Osteoblast (primary cell): ENCODE results near the gene AGBL2. TPM values are rescaled to one million over a fixed set of nuclear protein-coding genes. Genes with fewer than 3 reads are reported as not detected.
A peak's percentile ranks its signal among the peaks of the same experiment; 100 is the strongest.
"Not testable (repeated sequence)": the region's sequence is repeated elsewhere in the genome, so short reads cannot be mapped to it uniquely, and the experiment has no call there.

Experiments
- DNase-seq: peaks from one replicate; pipeline ENCODE4 v3.0.0; 2011; ENCODE audit warnings: low spot score, mixed read lengths; ENCODE audit not compliant: insufficient read length; ENCODE audit errors: missing footprints
- H2AFZ ChIP-seq: 2 replicates; pipeline ENCODE4 v1.6.0; 2011; ENCODE audit warnings: mild to moderate bottlenecking, low read length
- H3K27ac ChIP-seq: 2 replicates; pipeline ENCODE4 v1.5.1; 2011; ENCODE audit warnings: mild to moderate bottlenecking, low read depth, low read length, moderate library complexity
- H3K27me3 ChIP-seq: 2 replicates; pipeline ENCODE4 v1.6.0; 2012; ENCODE audit warnings: mild to moderate bottlenecking, control low read depth, inconsistent platforms, low read length, moderate library complexity; ENCODE audit not compliant: insufficient read depth
- H3K36me3 ChIP-seq: 2 replicates; pipeline ENCODE4 v1.5.1; 2011; ENCODE audit warnings: mild to moderate bottlenecking, low read length, control low read depth, moderate library complexity; ENCODE audit not compliant: insufficient read depth
- H3K4me1 ChIP-seq: 2 replicates; pipeline ENCODE4 v1.5.1; 2011; ENCODE audit warnings: mild to moderate bottlenecking, low read length, control low read depth, moderate library complexity; ENCODE audit not compliant: insufficient read depth
- H3K4me2 ChIP-seq: 2 replicates; pipeline ENCODE4 v1.6.0; 2011; ENCODE audit warnings: mild to moderate bottlenecking, low read length; ENCODE audit not compliant: insufficient read depth
- H3K4me3 ChIP-seq: fragments of 200-600 bp; sonication (generic); 3 replicates; pipeline ENCODE4 v1.5.1; 2012; ENCODE audit warnings: mild to moderate bottlenecking, low read length, inconsistent platforms; ENCODE audit not compliant: insufficient read depth
- H3K79me2 ChIP-seq: 2 replicates; pipeline ENCODE4 v1.6.0; 2012; ENCODE audit warnings: mild to moderate bottlenecking, low read length, control low read depth, inconsistent platforms; ENCODE audit not compliant: insufficient read depth
- H3K9me3 ChIP-seq: 2 replicates; pipeline ENCODE4 v1.5.1; 2011; ENCODE audit warnings: low read depth, low read length, control low read depth
- H4K20me1 ChIP-seq: 2 replicates; pipeline ENCODE4 v1.6.0; 2012; ENCODE audit warnings: mild to moderate bottlenecking, low read length, control low read depth; ENCODE audit not compliant: insufficient read depth
- total RNA-seq: library from RNA; depleted of rRNA; stranded (reverse); fragments of >200 nt; gene quantifications from 2 replicates; pipeline ENCODE4 v1.2.3, GENCODE V29; 2012
- TF ChIP-seq, protein P1 (sequence below): IDR thresholded peaks from 2 replicates; pipeline ENCODE4 v1.5.1; 2011; ENCODE audit warnings: mild to moderate bottlenecking, low read depth, low read length, moderate library complexity; ENCODE audit errors: extremely low read depth

Gene AGBL2, protein sequence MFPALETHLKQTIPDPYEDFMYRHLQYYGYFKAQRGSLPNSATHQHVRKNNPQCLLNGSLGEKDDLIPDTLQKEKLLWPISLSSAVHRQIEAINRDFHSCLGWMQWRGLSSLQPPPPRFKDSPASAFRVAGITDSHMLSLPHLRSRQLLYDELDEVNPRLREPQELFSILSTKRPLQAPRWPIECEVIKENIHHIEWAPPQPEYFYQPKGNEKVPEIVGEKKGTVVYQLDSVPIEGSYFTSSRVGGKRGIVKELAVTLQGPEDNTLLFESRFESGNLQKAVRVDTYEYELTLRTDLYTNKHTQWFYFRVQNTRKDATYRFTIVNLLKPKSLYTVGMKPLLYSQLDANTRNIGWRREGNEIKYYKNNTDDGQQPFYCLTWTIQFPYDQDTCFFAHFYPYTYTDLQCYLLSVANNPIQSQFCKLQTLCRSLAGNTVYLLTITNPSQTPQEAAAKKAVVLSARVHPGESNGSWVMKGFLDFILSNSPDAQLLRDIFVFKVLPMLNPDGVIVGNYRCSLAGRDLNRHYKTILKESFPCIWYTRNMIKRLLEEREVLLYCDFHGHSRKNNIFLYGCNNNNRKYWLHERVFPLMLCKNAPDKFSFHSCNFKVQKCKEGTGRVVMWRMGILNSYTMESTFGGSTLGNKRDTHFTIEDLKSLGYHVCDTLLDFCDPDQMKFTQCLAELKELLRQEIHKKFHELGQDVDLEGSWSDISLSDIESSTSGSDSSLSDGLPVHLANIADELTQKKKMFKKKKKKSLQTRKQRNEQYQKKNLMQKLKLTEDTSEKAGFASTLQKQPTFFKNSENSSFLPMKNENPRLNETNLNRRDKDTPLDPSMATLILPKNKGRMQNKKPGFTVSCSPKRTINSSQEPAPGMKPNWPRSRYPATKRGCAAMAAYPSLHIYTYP
- total RNA-seq: 2.2 and 2.4 TPM in 2 replicates

DNA sequence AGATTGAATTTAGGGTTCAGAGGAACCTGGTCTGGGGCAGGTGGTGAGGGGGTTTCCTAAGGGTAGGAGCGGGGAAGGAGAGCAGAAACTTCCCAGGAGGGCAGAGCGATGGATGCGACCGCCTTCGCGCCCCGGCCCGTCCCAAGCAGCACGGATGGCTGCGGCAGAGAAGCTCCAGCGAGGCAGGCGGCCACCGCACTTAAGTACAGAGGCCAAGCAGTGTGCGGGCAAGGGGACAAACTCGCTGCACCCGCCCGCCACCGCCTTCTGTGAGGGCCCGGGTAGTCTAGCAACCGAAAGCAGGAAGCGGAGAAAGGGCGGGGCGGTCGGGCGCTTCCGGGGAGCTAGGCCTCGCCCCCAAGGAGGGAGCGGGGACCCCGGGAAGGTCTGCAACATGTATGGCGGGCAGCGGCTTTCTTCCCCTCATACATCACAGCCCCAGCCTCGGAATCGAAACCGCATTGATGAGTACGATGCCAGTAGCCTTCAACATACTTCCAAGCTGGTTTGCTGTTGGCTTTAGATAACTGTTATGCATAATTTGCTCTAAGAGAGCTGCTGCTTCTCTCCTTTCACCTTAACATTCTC is at the start of gene AGBL2:
TSS of gene AGBL2 (minus strand) at position 288 of the 588 bp plus-strand sequence. CDS start 719 bp downstream, outside the sequence.
- TF ChIP-seq, protein P1, sequence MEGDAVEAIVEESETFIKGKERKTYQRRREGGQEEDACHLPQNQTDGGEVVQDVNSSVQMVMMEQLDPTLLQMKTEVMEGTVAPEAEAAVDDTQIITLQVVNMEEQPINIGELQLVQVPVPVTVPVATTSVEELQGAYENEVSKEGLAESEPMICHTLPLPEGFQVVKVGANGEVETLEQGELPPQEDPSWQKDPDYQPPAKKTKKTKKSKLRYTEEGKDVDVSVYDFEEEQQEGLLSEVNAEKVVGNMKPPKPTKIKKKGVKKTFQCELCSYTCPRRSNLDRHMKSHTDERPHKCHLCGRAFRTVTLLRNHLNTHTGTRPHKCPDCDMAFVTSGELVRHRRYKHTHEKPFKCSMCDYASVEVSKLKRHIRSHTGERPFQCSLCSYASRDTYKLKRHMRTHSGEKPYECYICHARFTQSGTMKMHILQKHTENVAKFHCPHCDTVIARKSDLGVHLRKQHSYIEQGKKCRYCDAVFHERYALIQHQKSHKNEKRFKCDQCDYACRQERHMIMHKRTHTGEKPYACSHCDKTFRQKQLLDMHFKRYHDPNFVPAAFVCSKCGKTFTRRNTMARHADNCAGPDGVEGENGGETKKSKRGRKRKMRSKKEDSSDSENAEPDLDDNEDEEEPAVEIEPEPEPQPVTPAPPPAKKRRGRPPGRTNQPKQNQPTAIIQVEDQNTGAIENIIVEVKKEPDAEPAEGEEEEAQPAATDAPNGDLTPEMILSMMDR: no peak
- peaks cover 42% of the 10 kb centered on the region for H3K36me3 ChIP-seq
- H3K4me2 ChIP-seq: peak within 1 kb of the TSS; percentile 89
- H3K79me2 ChIP-seq: peaks cover 3% of the 10 kb centered on the region
- H4K20me1 ChIP-seq: peaks cover 3% of the 10 kb centered on the region
- no peaks in the 10 kb centered on the region for H3K9me3 ChIP-seq
- H3K4me3 ChIP-seq: peak within 1 kb of the TSS; percentile 88
- peak; percentile 90 for DNase-seq
- peaks cover 7% of the 10 kb centered on the region for H3K4me1 ChIP-seq
- H2AFZ ChIP-seq: peak within 1 kb of the TSS; percentile 87
- no peaks in the 10 kb centered on the region for H3K27me3 ChIP-seq
- peak within 1 kb of the TSS; percentile 78 for H3K27ac ChIP-seq

DNA sequence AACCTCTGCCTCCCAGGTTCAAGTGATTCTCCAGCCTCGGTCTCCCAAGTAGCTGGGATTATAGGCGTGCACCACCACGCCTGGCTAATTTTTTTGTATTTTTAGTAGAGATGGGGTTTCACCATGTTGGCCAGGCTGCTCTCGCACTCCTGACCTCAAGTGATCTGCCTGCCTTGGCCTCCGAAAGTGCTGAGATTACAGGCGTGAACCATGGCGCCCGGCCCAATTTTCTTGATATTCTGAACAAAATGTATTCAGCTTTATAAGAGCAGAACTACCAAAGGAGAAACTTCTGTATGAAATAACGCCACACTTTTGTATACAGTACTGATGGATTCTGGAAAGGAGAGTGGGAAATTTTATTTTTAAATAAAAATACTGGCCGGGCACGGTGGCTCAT is 44.1 kb upstream of the AGBL2 start:
- H3K4me2 ChIP-seq, DNase-seq: not testable (repeated sequence)
- peaks cover 77% of the 10 kb centered on the region for H3K79me2 ChIP-seq

DNA sequence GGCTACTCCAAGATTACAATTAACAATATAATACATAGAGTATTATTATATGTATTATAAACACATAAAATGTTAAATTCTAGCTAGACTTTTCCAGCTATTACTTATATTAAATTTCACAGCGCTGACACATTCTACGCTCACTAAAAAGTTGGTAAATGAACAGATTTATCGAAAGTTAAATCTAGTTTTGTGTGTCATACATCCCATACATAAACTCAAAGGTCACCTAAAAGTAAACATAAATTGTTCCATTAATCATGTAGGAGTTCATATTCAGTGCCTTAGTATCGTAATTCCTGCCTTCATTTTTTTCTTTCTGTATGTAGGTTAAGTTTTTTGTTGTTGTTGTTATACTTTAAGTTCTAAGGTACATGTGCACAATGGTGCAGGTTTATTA is 41.0 kb upstream of the AGBL2 start:
- no peak overlapping the region for H3K4me2 ChIP-seq
- H3K79me2 ChIP-seq: peaks cover 62% of the 10 kb centered on the region
- DNase-seq: peak; percentile 8
- H3K27me3 ChIP-seq: no peaks in the 10 kb centered on the region
- no peak overlapping the region for H3K4me3 ChIP-seq
- H3K36me3 ChIP-seq: peaks cover 82% of the 10 kb centered on the region
- no peaks in the 10 kb centered on the region for H3K4me1 ChIP-seq
- TF ChIP-seq, protein P1: no peak
- H3K27ac ChIP-seq: no peak overlapping the region
- no peak overlapping the region for H2AFZ ChIP-seq
- no peaks in the 10 kb centered on the region for H3K9me3 ChIP-seq
- peaks cover 25% of the 10 kb centered on the region for H4K20me1 ChIP-seq

More for the DNA sequence above, 44.1 kb upstream of the AGBL2 start:
- not testable (repeated sequence) for H3K27ac ChIP-seq, H3K4me1 ChIP-seq, H3K4me3 ChIP-seq, H2AFZ ChIP-seq, H3K9me3 ChIP-seq, H3K27me3 ChIP-seq
- H3K36me3 ChIP-seq: peaks cover 81% of the 10 kb centered on the region
- H4K20me1 ChIP-seq: peaks cover 26% of the 10 kb centered on the region

DNA sequence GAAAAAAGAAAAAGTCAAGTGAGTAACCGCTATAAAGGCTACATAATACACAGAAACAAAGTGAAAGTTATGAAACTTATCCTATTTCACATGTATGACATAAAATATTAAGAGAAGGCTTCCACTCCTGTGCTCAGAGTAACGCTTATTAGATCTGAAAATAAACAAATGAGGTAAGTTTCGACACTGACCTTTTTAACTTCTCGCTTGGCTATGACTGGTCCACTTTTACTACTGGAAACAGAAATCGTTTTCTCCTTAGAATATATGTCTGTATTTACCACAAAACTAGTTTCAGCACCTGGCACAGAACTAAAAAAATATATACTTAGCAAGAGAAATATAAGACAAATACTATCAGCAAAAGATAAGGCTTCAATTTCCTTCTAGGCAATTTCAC is 35.6 kb upstream of the AGBL2 start:
- no peak overlapping the region for H2AFZ ChIP-seq
- peaks cover 85% of the 10 kb centered on the region for H3K36me3 ChIP-seq
- H3K9me3 ChIP-seq: no peaks in the 10 kb centered on the region
- DNase-seq: no peak
- H3K4me2 ChIP-seq: no peak overlapping the region
- H3K27ac ChIP-seq: no peak overlapping the region
- H3K27me3 ChIP-seq: no peaks in the 10 kb centered on the region
- H3K4me3 ChIP-seq: no peak overlapping the region
- H4K20me1 ChIP-seq: peaks cover 22% of the 10 kb centered on the region
- TF ChIP-seq, protein P1: no peak
- no peaks in the 10 kb centered on the region for H3K4me1 ChIP-seq
- H3K79me2 ChIP-seq: peaks cover 47% of the 10 kb centered on the region

DNA sequence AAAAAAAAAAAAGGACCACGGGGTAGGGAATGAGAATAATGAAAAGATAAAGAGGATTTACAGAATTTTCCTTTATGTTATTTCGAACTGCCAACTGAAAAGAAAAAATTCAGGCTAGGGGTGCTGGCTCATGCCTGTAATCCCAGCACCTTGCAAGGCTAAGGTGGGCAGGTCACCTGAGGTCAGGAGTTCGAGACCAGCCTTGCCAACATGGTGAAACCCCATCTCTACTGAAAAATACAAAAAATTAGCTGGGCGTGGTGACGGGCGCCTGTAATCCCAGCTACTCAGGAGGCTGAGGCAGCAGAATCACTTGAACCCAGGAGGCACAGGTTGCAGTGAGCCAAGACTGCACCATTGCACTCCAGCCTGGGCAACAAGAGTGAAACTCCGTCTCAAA is 27.3 kb upstream of the AGBL2 start:
- not testable (repeated sequence) for H3K4me3 ChIP-seq, H3K9me3 ChIP-seq, H3K4me1 ChIP-seq, H3K27ac ChIP-seq, H3K27me3 ChIP-seq, H3K4me2 ChIP-seq, DNase-seq, H2AFZ ChIP-seq, H4K20me1 ChIP-seq
- peaks cover 90% of the 10 kb centered on the region for H3K36me3 ChIP-seq
- H3K79me2 ChIP-seq: peaks cover 29% of the 10 kb centered on the region

DNA sequence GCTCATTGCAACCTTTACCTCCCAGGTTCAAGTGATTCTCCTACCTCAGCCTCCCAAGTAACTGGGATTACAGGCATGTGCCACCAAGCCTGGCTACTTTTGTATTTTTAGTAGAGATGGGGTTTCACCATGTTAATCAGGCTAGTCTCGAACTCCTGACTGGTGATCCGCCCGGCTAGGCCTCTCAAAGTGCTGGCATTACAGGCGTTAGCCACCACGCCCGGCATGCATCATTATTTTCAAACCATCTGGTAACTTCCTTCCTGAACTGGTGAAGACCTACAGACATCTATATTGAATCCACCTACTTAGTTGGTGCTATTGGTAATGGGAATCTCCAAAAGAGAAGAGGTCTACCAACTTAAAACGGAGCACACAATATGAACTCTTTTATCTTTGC is 22.6 kb upstream of the AGBL2 start:
- H3K4me1 ChIP-seq, DNase-seq, H4K20me1 ChIP-seq, H2AFZ ChIP-seq, H3K4me2 ChIP-seq, H3K9me3 ChIP-seq, H3K27ac ChIP-seq, H3K27me3 ChIP-seq, H3K4me3 ChIP-seq: not testable (repeated sequence)
- peaks cover 88% of the 10 kb centered on the region for H3K36me3 ChIP-seq
- peaks cover 12% of the 10 kb centered on the region for H3K79me2 ChIP-seq
